Myocyte (in vitro differentiated cells): ENCODE data around the gene FCGBP. TPM values are rescaled to one million over a fixed set of nuclear protein-coding genes. Genes with fewer than 3 reads are reported as not detected.
A peak's percentile ranks its signal among the peaks of the same experiment; 100 is the strongest.

Source experiments
- DNase-seq: peaks from one replicate; pipeline ENCODE4 v3.0.0-alpha.2; 2012; ENCODE audit warnings: low read depth
- total RNA-seq: library from RNA; depleted of rRNA; stranded (reverse); fragments of >200 nt; gene quantifications from 2 replicates; pipeline ENCODE4 v1.2.3, GENCODE V29; 2014

The FCGBP gene
- total RNA-seq, 1 donor from 2014 or later = 0.43 TPM

GRCh38 chr19:39949026-39949747 is 14.8 kb upstream of the FCGBP start:
- no peak for DNase-seq

DNA sequence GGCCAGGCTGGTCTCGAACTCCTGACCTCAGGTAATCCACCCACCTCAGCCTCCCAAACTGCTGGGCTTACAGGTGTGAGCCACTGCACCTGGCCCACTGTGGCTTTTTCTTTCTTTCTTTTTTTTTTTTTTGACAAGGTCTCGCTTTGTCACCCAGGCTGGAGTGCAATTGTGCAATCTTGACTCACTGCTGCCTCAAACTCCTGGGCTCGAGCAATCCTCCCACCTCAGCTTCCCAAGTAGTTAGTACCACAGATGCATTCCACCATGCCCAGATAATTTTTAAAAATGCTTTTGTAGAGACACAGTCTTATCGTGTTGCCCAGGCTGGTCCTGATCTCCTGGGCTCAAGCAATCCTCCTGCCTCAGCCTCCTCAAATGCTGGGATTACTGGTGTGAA is 12.1 kb upstream of the FCGBP start:
- no peak for DNase-seq

DNA sequence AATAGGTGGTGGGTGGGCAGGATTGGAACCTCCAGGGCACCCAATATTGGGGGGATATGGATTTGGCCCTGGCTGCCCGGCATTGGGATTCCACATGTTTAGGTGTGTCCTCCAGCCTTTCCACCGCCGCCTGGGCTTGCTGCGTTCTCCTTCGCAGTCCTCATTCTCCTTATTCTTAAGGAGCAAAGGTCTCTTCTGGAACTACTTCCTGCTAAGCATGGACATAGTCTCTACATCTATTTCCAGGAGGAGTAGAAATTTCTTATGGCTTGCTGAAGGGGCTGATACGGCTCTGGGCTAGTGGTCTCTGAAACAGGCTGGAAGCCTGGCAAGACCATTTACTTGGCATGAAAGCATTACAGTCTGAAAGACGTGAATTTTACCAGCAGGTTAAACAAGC is 9.2 kb upstream of the FCGBP start:
- DNase-seq = no peak

DNA sequence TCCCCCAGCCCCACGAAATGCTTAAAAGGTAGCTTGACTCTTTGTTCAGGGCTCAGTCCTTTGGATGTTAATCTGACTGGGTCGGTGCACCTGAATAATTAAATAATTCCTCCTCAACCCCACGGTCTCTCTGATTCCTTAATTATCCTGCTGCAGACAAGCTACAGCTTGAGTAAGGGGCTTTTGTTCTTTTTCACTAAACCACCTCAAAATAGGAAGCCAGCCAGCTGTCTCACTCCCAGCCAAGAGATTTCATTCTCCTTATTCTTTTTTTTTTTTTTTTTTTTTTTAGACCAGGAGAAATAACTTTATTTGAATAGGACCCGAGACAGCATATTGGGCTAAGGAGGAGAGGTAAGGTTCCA is 7.9 kb upstream of the FCGBP start:
- no peak for DNase-seq

DNA sequence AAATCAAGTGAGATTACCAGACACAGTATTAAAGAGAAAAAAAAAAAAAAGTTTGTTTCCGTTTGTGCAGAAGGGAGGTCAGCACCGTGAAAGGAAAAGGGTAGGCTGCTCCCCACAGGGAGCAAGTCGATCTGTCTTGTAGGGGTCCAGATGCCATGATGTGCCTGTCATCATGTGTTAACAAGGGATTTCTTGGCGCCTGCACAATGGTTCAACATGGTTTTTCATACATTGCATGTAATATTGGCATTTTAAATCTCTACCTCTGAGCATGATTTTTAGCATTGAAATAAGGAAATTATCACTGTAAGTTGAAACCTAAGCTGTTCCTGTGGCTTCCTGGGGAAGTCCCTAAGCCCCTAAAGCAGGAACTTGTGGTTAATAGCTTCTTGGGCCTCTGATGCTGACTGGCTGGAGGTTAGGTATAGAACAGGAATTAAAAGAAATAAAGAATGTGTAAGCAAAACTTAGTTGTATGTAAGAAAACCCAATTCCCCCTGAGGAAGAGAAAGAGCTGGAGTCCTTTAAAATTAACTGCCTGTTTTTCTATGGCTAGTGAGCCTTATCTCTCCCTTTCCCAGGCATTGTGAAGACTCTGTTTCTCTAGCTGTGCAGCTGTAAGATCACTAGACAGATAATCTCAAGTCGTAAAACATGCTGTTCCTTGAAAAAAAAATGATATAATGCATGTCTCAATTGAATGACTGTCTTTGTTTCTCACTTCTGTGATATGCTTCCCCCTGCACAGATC is 7.4 kb upstream of the FCGBP start:
- peak; percentile 15 for DNase-seq

- DNase-seq = no peak
Measured at GRCh38 chr19:39941151-39941550, 6.7 kb upstream of the FCGBP start.

- DNase-seq = no peak
Measured at GRCh38 chr19:39940221-39940833, 5.9 kb upstream of the FCGBP start.

- DNase-seq = no peak
Measured at GRCh38 chr19:39939556-39939955, 5.1 kb upstream of the FCGBP start.

DNA sequence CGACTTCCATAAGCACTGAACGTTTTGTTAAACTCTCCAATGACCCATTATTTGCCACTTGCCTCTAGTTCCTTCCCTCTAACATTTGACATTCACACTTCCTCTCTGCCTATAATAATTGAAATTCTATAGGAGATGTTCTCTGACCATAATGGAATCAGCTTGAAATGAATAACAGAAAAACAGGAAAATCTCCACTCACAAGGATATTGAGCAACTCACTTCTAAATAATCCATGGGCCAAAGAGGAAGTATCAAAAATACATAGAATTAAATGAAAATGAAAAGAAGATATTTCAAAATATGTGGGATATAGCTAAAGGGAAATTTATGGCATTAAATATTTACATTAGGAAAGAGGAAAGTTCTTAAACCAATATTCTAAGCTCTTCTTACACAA is 3.4 kb upstream of the FCGBP start:
- no peak for DNase-seq

DNA sequence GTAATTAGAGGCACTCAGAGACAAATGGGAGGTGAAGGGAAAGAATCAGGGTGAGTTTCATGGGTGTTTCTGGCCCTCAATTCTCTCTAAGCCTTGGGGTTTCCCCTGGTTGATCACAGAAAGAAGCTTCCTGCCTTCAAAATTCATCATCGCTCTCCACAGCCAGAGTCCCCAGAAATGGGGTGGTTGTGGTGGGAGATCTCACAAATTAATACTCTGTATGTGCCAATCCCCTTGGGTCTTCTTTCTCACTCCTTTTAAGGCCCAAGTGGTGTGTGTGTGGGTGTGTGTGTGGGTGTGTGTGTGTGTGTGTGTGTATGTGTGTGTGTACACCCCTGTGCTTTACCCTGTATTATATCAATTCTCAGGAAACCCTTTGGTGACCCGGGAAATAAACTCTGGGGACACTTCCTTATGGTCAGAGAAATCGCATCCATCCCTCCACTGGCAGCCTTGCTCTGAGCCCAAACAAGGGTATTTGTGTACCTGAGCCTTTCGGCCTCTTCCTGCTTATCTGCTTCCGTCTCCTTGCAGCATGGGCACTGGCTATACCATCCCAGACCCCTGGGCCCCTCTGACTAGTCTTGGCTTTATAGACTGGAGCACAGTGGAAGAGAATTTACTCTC is 2.8 kb upstream of the FCGBP start:
- DNase-seq = no peak

DNA sequence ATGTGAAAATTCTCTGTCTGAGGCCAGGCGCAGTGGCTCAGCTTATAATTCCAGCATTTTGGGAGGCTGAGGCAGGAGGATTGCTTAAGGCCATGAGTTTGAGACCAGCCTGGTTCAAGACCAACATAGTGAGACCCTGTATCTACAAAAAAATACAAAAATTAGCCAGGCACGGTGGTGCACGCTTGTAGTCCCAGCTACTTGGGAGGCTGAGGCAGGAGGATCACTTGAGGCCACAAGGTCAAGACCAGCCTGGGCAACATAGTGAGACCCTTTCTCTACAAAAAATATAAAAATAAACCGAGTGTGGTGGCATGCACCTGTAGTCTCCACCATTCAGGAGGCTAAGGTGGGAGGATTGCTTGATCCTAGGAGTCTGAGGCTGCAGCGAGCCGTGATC is 2.2 kb upstream of the FCGBP start:
- DNase-seq = no peak

DNA sequence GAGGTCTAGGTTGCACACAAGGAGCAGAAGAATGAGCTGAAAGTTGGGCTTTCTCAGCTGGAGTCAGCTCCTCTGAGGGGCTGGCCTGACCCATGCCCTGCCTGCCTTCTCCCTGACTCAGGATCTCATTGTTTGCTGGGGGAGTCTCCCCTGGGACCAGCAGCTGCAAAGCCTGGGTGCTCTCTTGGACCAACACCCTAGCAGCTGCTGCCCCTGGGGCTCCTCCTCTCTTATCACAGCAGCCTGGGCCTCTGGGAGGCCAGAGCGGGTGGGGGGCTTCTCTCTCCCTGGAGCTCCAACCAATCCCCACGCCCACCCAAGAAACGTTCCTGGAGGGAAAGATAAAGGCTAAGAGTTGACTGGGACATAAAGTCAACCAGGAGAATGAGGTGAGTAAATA is 1.6 kb upstream of the FCGBP start:
- no peak for DNase-seq

DNA sequence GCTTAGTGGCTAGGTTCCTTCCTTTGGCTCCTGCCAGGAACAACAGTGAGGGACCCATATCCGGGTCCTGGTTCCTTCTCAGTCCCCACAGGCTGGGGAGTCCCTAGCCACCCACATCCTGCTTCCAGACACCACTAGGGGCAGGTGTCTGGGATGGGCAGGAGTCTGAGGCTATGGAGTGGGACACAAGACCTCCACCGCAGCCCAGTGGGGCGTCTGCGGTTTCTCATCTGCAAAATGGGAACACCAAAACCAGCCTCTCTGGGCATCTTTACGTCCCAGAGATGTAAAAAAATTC is 879 bp upstream of the FCGBP start:
- no peak for DNase-seq

DNA sequence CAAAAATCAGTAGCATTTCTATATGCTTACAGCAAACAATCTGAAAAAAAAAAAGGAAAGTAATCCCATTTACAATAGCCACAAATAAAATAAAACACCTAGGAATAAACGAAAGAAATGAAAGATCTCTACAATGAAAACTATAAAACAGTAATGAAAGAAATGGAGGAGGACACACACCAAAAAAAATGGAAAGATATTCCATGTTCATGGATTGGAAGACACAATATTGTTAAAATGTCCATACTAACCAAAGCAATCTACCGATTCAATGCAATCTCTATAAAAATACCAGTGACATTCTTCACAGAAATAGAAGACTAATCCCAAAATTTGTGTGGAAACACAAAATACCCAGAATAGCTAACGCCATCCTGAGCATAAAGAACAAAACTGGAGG is 4.7 kb downstream of the FCGBP start:
- DNase-seq = no peak

DNA sequence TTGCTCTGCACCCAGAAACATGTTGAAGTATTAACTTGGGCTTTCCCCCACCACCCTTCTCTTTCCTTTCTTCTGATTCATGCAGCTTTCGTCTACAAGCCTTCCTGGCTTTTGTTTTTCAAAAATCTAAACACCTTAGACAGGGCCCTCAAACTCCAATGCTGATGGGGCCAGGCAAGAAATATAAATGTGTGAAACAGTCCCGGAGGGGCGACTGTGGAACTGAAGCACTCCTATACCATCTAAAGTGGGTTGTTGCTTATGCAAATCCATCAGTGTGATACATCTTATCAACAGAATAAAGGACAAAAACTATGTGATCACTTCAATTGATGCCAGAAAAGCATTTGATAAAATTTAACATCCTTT is 6.1 kb downstream of the FCGBP start:
- no peak for DNase-seq

DNA sequence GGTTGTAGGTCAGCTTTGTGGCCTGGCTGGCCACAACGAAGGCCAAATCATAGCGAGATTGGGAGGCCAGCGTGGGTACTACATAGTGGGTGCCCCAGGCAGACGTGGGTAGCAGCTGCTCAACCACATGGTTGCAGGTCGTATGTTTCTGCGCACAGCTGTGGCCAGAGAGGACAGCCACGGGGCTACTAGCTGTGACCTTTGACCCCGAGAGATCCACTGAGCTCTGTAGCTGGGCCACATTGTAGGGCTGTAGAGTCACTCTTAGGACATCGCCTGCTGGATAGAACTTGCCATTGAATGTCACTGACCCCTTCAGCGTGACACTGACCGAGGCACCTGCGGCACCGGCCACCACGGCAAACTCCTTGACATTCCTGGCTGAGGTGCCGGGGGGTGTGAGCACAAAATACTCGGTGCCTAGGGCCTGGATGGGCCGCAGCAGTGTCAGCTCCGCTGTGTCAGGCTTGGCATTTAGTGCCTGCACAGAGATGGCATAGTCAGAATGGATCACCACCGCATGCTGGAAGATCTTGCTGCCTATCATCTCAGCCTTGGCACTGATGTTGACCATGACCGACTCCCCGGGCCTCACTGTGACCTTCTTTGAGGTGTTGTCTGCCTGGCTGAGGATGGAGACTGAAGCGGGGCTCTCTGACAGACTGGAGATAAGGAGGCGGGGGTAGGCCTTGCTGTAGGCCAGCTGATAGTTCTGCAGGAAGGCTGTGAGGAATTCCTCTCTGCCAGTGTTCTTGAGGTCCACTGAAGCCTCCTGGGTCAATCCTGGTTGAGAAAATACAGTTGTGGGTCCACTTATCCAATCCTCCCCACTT is 6.7 kb downstream of the FCGBP start:
- no peak for DNase-seq

DNA sequence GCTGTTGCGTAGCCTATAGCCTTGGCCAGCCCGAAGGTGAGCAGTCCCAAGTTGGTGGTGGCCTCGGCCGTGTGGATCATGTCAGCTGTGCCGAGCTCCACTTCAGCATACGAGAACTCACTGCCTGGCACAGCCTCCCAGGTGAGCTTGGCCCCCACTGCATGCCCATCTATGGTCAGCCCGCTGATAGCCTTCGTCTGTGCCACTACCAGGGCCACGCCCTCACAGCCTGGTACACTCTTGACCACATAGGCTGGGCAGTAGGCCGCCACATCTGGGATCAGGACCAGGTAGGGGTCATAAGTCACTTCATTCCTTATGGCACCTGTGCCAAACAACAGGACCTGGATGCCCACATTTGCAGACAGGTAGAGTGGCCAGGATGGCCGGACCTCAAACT is 7.4 kb downstream of the FCGBP start:
- no peak for DNase-seq

DNA sequence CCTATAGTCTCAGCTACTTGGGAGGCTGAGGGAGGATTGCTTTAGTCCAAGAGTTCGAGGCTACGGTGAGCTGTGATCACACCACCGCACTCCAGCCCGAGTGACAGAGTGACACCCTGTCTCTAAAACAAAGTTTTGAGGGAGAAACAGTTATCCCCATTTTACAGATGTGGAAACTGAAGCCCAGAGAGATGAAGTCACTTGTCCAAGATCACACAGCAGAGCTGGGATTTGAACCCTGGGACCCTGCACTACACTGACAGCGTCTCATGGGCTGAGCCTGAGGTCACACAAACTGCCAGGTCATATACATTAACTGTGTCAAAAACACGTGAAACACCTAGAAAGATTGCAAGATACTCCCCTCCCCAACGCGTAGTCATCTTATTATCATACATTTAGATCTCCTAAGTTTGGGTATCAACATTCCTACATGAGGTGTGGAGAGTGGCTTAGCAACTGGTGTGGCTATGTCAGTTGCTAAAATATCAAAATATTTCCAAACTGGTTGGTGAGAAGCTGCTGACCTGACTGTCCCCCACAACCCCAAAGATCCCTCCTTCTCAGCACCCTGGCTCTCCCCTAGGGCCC is 8.2 kb downstream of the FCGBP start:
- DNase-seq = no peak

DNA sequence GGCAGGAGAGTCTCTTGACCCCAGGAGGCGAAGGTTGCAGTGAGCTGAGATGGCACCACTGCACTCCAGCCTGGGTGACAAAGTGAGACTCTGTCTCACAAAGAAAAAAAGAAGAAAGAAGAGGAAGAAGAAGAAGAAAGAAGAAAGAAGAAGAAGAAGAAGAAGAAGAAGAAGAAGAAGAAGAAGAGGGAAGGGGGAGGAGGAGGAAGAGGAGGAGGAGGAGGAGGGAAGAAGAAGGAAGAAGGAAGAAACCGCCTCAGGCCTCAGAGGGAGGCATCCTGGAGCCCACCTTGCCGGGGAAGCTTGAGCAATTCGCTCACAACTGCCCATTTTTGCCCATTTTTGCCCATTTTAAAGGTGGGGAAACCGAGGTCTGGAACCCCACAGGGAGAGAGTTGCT is 9.5 kb downstream of the FCGBP start:
- DNase-seq = no peak

DNA sequence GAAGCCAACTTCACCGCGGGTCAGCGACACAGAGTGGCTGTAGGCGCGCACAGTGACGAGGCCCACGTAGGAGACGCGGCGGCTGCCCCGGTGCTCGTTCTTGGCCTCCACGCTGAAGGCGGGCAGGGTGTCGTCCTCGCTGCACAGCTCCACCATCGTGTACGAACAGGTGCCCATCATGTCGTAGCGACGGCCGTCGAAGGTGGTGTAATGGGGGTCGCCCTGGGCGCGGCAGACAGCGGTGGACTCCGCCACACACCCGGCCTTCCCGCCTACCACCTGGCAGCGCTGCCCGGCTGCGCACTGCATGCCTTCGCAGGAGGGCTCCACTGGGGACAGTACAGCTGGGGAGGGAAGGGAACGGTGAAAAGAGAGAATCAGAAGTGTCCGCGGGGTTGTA is 10.0 kb downstream of the FCGBP start:
- no peak for DNase-seq

GRCh38 chr19:39923862-39924261 is 10.6 kb downstream of the FCGBP start:
- DNase-seq = no peak
